Testis (tissue), 3 donors: ENCODE measurements around the gene MRPS6. TPM values are rescaled to one million over a fixed set of nuclear protein-coding genes. Genes with fewer than 3 reads are reported as not detected.

Source experiments
- DNase-seq: peaks from one replicate; pipeline ENCODE4 v3.0.0-alpha.2; 2019
- H3K27ac ChIP-seq, 2 donors: fragments of 200-600 bp; sonication (generic); one replicate each; pipeline ENCODE4 v1.5.1; 2019
- H3K27me3 ChIP-seq: fragments of 200-600 bp; sonication (generic); one replicate; pipeline ENCODE4 v1.5.1; 2019
- H3K36me3 ChIP-seq: fragments of 200-600 bp; sonication (generic); one replicate; pipeline ENCODE4 v1.5.1; 2017; ENCODE audit warnings: low read depth; ENCODE audit errors: missing control alignments
- H3K4me1 ChIP-seq: fragments of 200-600 bp; sonication (generic); one replicate; pipeline ENCODE4 v1.5.1; 2019
- H3K4me3 ChIP-seq, 2 donors: fragments of 200-600 bp; sonication (generic); one replicate each; pipeline ENCODE4 v1.5.1; 2017 to 2019
- H3K9me3 ChIP-seq: fragments of 200-600 bp; sonication (generic); one replicate; pipeline ENCODE4 v1.5.1; 2017
- CTCF ChIP-seq, 3 experiments: fragments of 450-650 bp in 2 of 3; fragments of 200-600 bp in 1 of 3; sonication (generic) in 1 of 3; IDR thresholded peaks; one replicate each; pipeline ENCODE4 v1.5.1; 2016 to 2019; ENCODE audit warnings: antibody characterized with exemption in 3 of 3, mild to moderate bottlenecking in 2 of 3, moderate library complexity in 1 of 3
- POLR2A ChIP-seq: fragments of 450-650 bp; IDR thresholded peaks from one replicate; pipeline ENCODE4 v1.6.1; 2017; ENCODE audit warnings: antibody characterized with exemption, mild to moderate bottlenecking, moderate library complexity
- WGBS, 2 donors: methylation state at CpG; one replicate each; pipeline ENCODE4 v1.1.5; 2018; 5-methylcytosine and 5-hydroxymethylcytosine counted together
- intact Hi-C: fragments of 100-400 bp; cut with DNase I; formaldehyde crosslinking; loops from one replicate; pipeline ENCODE4 v1.15.1; 2023; ENCODE audit warnings: low total_unique reads
- polyA plus RNA-seq: library from polyadenylated mRNA; stranded (reverse); fragments of 350-450 nt; fragmentation: Illumina TruSeq; extraction: RNeasy Lipid Tissue Mini Kit (QIAGEN cat#74804); gene quantifications from one replicate; pipeline ENCODE4 v1.2.3, GENCODE V29; 2014; ENCODE audit warnings: low read depth, low replicate concordance; ENCODE audit not compliant: insufficient read depth
- total RNA-seq, 2 donors: library from RNA; depleted of rRNA; stranded (reverse); fragments of >200 nt; gene quantifications; one replicate each; pipeline ENCODE4 v1.2.3, GENCODE V29; 2016

Gene MRPS6
- total and polyA plus RNA-seq, 3 donors from 2014 or later = 88.8 to 107 (median 102) TPM

DNA sequence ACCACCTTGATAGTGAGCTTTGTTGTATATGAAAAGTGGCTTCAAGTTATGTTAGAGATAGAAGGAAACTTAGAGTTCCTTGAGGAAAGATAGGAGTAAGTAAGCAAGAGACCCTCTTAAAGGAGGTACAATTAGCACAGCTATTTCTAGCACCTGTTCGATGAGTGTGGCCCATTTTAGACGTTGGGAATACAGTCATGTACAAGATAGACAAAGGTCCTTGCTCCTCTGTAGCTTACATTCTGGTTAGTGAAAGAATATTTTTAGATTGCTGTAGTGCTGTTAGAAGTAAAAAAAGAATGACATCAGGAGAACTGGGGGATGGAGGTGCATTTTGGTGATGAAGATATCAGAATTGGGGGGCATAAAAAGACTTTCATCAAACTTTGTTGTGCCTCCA is 47.5 kb downstream of the MRPS6 start:
- no peaks in the 10 kb centered on the region for H3K36me3 ChIP-seq
- H3K9me3 ChIP-seq = no peaks in the 10 kb centered on the region
- 70 to 73% methylated on average over 2 of the region's 2 CpGs for WGBS, 2 donors
- H3K4me3 ChIP-seq = no peak overlapping the region
- DNase-seq = no peak
- peaks cover 11% of the 10 kb centered on the region for H3K4me1 ChIP-seq
- no peak overlapping the region for H3K27ac ChIP-seq
- H3K27me3 ChIP-seq = no peaks in the 10 kb centered on the region
- intact Hi-C loops = no loop called here
- TF ChIP-seq POLR2A (no peak), CTCF (IDR thresholded peaks at IDR 0.05) (no peak)

GRCh38 chr21:34122047-34122446 is 48.7 kb downstream of the MRPS6 start:
- 59 to 67% methylated on average over 2 of the region's 2 CpGs for WGBS, 2 donors
- Histone ChIP-seq H3K9me3 (no peaks in the 10 kb centered on the region), H3K27ac (no peak overlapping the region), H3K36me3 (no peaks in the 10 kb centered on the region), H3K4me3 (no peak overlapping the region), H3K27me3 (no peaks in the 10 kb centered on the region), H3K4me1 (peaks cover 11% of the 10 kb centered on the region)
- no peak for TF ChIP-seq POLR2A
- TF ChIP-seq CTCF (IDR thresholded peaks at IDR 0.05) = no peak
- DNase-seq = no peak
- intact Hi-C loops = no loop called here

DNA sequence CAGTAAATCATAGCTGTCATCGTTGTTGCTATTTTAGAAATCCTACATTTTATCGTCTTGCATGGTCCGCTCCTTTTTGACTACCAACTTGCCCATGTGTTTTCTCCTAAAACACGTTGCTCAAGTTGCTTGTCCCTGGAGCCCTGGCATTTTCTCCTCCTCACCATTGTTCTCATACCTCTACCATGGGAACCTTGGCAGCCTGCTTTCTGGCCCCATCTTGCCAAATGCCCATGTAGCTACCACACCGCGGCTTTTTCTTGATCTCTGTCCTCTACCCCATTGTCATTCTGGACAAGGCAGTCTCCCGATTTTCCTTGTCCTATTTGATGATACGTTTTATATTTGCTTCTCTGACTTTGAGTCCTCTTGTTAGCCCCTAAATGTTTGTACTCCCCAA is 50.2 kb downstream of the MRPS6 start:
- Histone ChIP-seq H3K4me1 (peaks cover 20% of the 10 kb centered on the region), H3K4me3 (no peak overlapping the region), H3K27ac (no peak overlapping the region), H3K9me3 (no peaks in the 10 kb centered on the region), H3K27me3 (no peaks in the 10 kb centered on the region), H3K36me3 (no peaks in the 10 kb centered on the region)
- TF ChIP-seq CTCF (IDR thresholded peaks at IDR 0.05) = no peak
- no peak for TF ChIP-seq POLR2A
- intact Hi-C loops = no loop called here
- 84 to 93% methylated on average over 8 of the region's 8 CpGs for WGBS, 2 donors
- DNase-seq = no peak

- intact Hi-C loops = no loop called here
Measured at GRCh38 chr21:34126269-34126668, 52.9 kb downstream of the MRPS6 start.

More at GRCh38 chr21:34126269-34126668, 52.9 kb downstream of the MRPS6 start:
- TF ChIP-seq POLR2A (no peak), CTCF (IDR thresholded peaks at IDR 0.05) (no peak)
- no peak overlapping the region for H3K4me3 ChIP-seq
- no peaks in the 10 kb centered on the region for H3K36me3 ChIP-seq
- H3K27me3 ChIP-seq = no peaks in the 10 kb centered on the region
- DNase-seq = no peak
- WGBS, 2 donors = 86 to 94% methylated on average over 10 of the region's 10 CpGs
- no peaks in the 10 kb centered on the region for H3K9me3 ChIP-seq
- H3K27ac ChIP-seq = no peak overlapping the region
- H3K4me1 ChIP-seq = peaks cover 45% of the 10 kb centered on the region
